CD4-positive, alpha-beta T cell (primary cell): Measurements from ENCODE around the gene ERCC5. TPM values are rescaled to one million over a fixed set of nuclear protein-coding genes. Genes with fewer than 3 reads are reported as not detected.
A peak's percentile ranks its signal among the peaks of the same experiment; 100 is the strongest.

Experiments
- ATAC-seq: fragments of 200-7000 bp; cut with Tn5 transposase; one replicate; pipeline ENCODE4 v1.10.0; 2022; ENCODE audit warnings: mild to moderate bottlenecking; ENCODE audit not compliant: poor library complexity
- CTCF ChIA-PET: fragments of 350-600 bp; sonication (Branson Sonifier 250); formaldehyde crosslinking; loops from one replicate; lab custom pipeline; 2021; ENCODE audit warnings: antibody characterized with exemption, inconsistent platforms; lab: Charles Lee
- POLR2A ChIA-PET: fragments of 350-600 bp; sonication (Branson Sonifier 250); formaldehyde crosslinking; loops from one replicate; lab custom pipeline; 2021; ENCODE audit warnings: antibody characterized with exemption, inconsistent platforms; lab: Charles Lee
- DNase-seq, 14 experiments: peaks; one replicate each; pipeline ENCODE4 v3.0.0-alpha.2; 2013 to 2020; ENCODE audit warnings: mixed read lengths in 2 of 14
- H3K27ac ChIP-seq, 2 donors: one replicate each; pipeline versions ENCODE4 v1.5.1 to v1.7.0; 2013; ENCODE audit warnings: low read length in 2 of 2, low read depth in 1 of 2, mild to moderate bottlenecking in 1 of 2
- H3K27me3 ChIP-seq, 2 experiments: 1 replicate in 1 of 2; 2 replicates in 1 of 2; pipeline versions ENCODE4 v1.6.1 to v1.7.0; 2013; ENCODE audit warnings: low read length in 2 of 2, control low read depth in 1 of 2, mild to moderate bottlenecking in 1 of 2, moderate library complexity in 1 of 2; ENCODE audit not compliant: insufficient read depth in 2 of 2, control insufficient read depth in 1 of 2
- H3K36me3 ChIP-seq: one replicate; pipeline ENCODE4 v1.6.1; 2013; ENCODE audit warnings: low read length, control low read depth; ENCODE audit not compliant: insufficient read depth
- H3K4me1 ChIP-seq: one replicate; pipeline ENCODE4 v1.6.1; 2013; ENCODE audit warnings: low read length, control low read depth; ENCODE audit not compliant: insufficient read depth
- H3K4me3 ChIP-seq: one replicate; pipeline ENCODE4 v1.5.1; 2013; ENCODE audit warnings: mild to moderate bottlenecking, low read length, moderate library complexity
- H3K9me3 ChIP-seq, 2 experiments: 1 replicate in 1 of 2; 2 replicates in 1 of 2; pipeline versions ENCODE4 v1.6.1 to v1.7.0; 2013; ENCODE audit warnings: low read length in 2 of 2, mild to moderate bottlenecking in 2 of 2, control low read depth in 1 of 2, moderate library complexity in 1 of 2; ENCODE audit not compliant: control insufficient read depth in 1 of 2, insufficient read depth in 1 of 2
- H3K27ac Mint-ChIP-seq: one replicate; pipeline ENCODE4 v1.8.0; 2020; ENCODE audit warnings: mixed read lengths
- H3K27me3 Mint-ChIP-seq: one replicate; pipeline ENCODE4 v1.8.0; 2021; ENCODE audit warnings: mixed read lengths
- H3K36me3 Mint-ChIP-seq: one replicate; pipeline ENCODE4 v1.8.0; 2021; ENCODE audit warnings: low read depth, mixed read lengths
- H3K4me1 Mint-ChIP-seq: one replicate; pipeline ENCODE4 v1.8.0; 2021; ENCODE audit warnings: low read depth, mixed read lengths
- H3K4me3 Mint-ChIP-seq: one replicate; pipeline ENCODE4 v1.8.0; 2020; ENCODE audit warnings: mild to moderate bottlenecking, mixed read lengths
- H3K9me3 Mint-ChIP-seq: one replicate; pipeline ENCODE4 v1.8.0; 2020; ENCODE audit warnings: mixed read lengths
- CTCF ChIP-seq: fragments of 200-600 bp; IDR thresholded peaks from one replicate; pipeline ENCODE4 v1.8.0; 2022; ENCODE audit warnings: antibody characterized with exemption, mild to moderate bottlenecking
- intact Hi-C, 2 experiments: fragments of 100-400 bp; cut with DNase I in 1 of 2; cut with micrococcal nuclease in 1 of 2; formaldehyde crosslinking; loops; one replicate each; pipeline versions ENCODE4 v1.15.1 to v1.9.0; 2023 to 2025; cut with DNase I, micrococcal nuclease
- total RNA-seq, 174 experiments: library from RNA in 2 of 174; stranded (reverse) in 2 of 174; gene quantifications; one replicate each; pipeline ENCODE4 v1.2.3 and lab custom pipeline; 2021 to 2026

Gene ERCC5
- total RNA-seq, 2 experiments from 2014 or later: 129 to 136 TPM

GRCh38 chr13:102873653-102874052, 27.8 kb downstream of the ERCC5 start:
- peaks cover 93% of the 10 kb centered on the region for H3K36me3 Mint-ChIP-seq
- TF ChIP-seq CTCF: no peak
- no peaks in the 10 kb centered on the region for H3K27me3 Mint-ChIP-seq
- peaks cover 15% of the 10 kb centered on the region for H3K4me1 Mint-ChIP-seq
- intact Hi-C loops: no loop called here
- no peak for DNase-seq
- Histone ChIP-seq H3K4me3 (no peak overlapping the region), H3K9me3 (no peaks in the 10 kb centered on the region), H3K4me1 (peaks cover 12% of the 10 kb centered on the region), H3K27me3 (no peaks in the 10 kb centered on the region), H3K27ac (no peak overlapping the region), H3K36me3 (peaks cover 75% of the 10 kb centered on the region)
- H3K4me3 Mint-ChIP-seq: no peak overlapping the region
- CTCF ChIA-PET: no interaction called here
- POLR2A ChIA-PET: interaction anchor here (1.1 kb wide), 1 partner anchor 28 kb away, joined by 3 read pairs; the partner anchor contains the start of gene ERCC5
- ATAC-seq: no peak
- no peaks in the 10 kb centered on the region for H3K9me3 Mint-ChIP-seq
- H3K27ac Mint-ChIP-seq: no peak overlapping the region

GRCh38 chr13:102875256-102875655, 29.4 kb downstream of the ERCC5 start:
- H3K36me3 Mint-ChIP-seq: peaks cover 82% of the 10 kb centered on the region
- Histone ChIP-seq H3K27me3 (no peaks in the 10 kb centered on the region), H3K4me1 (peaks cover 9% of the 10 kb centered on the region), H3K9me3 (no peaks in the 10 kb centered on the region), H3K4me3 (no peak overlapping the region), H3K36me3 (peaks cover 62% of the 10 kb centered on the region), H3K27ac (no peak overlapping the region)
- ATAC-seq (no peak), DNase-seq (no peak)
- intact Hi-C loops: no loop called here
- no peak for TF ChIP-seq CTCF
- no peak overlapping the region for H3K4me3 Mint-ChIP-seq
- CTCF ChIA-PET: interaction anchor here (1.0 kb wide), 1 partner anchor 295 kb away, joined by 3 read pairs; no protein-coding TSS in a partner anchor
- no peak overlapping the region for H3K27ac Mint-ChIP-seq
- POLR2A ChIA-PET: no interaction called here
- H3K27me3 Mint-ChIP-seq: no peaks in the 10 kb centered on the region
- no peaks in the 10 kb centered on the region for H3K9me3 Mint-ChIP-seq
- peaks cover 8% of the 10 kb centered on the region for H3K4me1 Mint-ChIP-seq

GRCh38 chr13:102877303-102877702, 31.5 kb downstream of the ERCC5 start:
- peaks cover 65% of the 10 kb centered on the region for H3K36me3 Mint-ChIP-seq
- intact Hi-C loops: no loop called here

More at GRCh38 chr13:102877303-102877702, 31.5 kb downstream of the ERCC5 start:
- H3K9me3 ChIP-seq: no peaks in the 10 kb centered on the region
- no peaks in the 10 kb centered on the region for H3K27me3 ChIP-seq
- DNase-seq (no peak), ATAC-seq (no peak)
- H3K36me3 ChIP-seq: peaks cover 49% of the 10 kb centered on the region
- no peak overlapping the region for H3K27ac ChIP-seq
- peak overlapping the region; percentile 1 for H3K27ac Mint-ChIP-seq
- H3K27me3 Mint-ChIP-seq: no peaks in the 10 kb centered on the region
- H3K4me1 Mint-ChIP-seq: no peaks in the 10 kb centered on the region
- CTCF ChIA-PET: no interaction called here
- no peak overlapping the region for H3K4me3 Mint-ChIP-seq
- no peaks in the 10 kb centered on the region for H3K4me1 ChIP-seq
- POLR2A ChIA-PET: no interaction called here
- H3K9me3 Mint-ChIP-seq: no peaks in the 10 kb centered on the region
- no peak for TF ChIP-seq CTCF
- no peak overlapping the region for H3K4me3 ChIP-seq
